Retinal pigment epithelial cell (primary cell): ENCODE data around the gene PPP1R14C.

Source experiments
- DNase-seq: peaks from one replicate; pipeline ENCODE4 v3.0.0-alpha.2; 2010; ENCODE audit warnings: low read depth
- H3K4me3 ChIP-seq: 2 replicates; pipeline ENCODE4 v1.5.1; 2011; ENCODE audit warnings: mild to moderate bottlenecking, low read length, control low read depth, moderate library complexity
- CTCF ChIP-seq: conservative IDR thresholded peaks from 2 replicates; pipeline ENCODE4 v1.5.1; 2011; ENCODE audit warnings: low read depth, low read length, control low read depth, inconsistent platforms

The PPP1R14C gene

GRCh38 chr6:150282806-150283205, 140.0 kb downstream of the PPP1R14C start:
- no peak for TF ChIP-seq CTCF
- no peak overlapping the region for H3K4me3 ChIP-seq
- DNase-seq = no peak

DNA sequence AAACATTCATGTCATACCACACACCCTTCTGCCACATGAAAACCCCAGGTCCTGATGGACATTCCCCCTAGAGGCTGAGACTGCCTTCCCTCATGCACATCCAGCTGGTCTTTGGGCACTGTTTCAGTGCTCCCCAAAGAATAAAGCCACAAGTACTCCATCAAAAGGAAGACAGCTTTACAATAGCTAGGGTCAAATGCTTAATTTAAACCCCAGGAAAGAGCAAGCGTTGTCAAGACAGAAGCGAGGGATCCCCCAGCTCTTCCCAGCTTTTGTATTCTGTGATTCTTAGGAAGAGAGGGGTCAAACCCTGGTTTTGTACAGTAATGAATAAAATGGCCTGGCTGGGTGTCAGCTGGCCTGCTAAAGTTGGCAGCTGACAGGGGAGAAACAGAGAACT, 143.6 kb downstream of the PPP1R14C start:
- DNase-seq = no peak
- no peak for TF ChIP-seq CTCF
- H3K4me3 ChIP-seq = no peak overlapping the region

GRCh38 chr6:150286912-150287311, 144.1 kb downstream of the PPP1R14C start:
- no peak for TF ChIP-seq CTCF
- no peak overlapping the region for H3K4me3 ChIP-seq
- no peak for DNase-seq

GRCh38 chr6:150288456-150288855, 145.6 kb downstream of the PPP1R14C start:
- TF ChIP-seq CTCF = no peak
- H3K4me3 ChIP-seq = no peak overlapping the region
- DNase-seq = no peak

- H3K4me3 ChIP-seq = no peak overlapping the region
- DNase-seq = no peak
- TF ChIP-seq CTCF = no peak
Measured at GRCh38 chr6:150289454-150290071, 146.7 kb downstream of the PPP1R14C start.

GRCh38 chr6:150290429-150290828, 147.6 kb downstream of the PPP1R14C start:
- peak overlapping the region; percentile 3 for H3K4me3 ChIP-seq
- no peak for TF ChIP-seq CTCF
- DNase-seq = peak; percentile 77

DNA sequence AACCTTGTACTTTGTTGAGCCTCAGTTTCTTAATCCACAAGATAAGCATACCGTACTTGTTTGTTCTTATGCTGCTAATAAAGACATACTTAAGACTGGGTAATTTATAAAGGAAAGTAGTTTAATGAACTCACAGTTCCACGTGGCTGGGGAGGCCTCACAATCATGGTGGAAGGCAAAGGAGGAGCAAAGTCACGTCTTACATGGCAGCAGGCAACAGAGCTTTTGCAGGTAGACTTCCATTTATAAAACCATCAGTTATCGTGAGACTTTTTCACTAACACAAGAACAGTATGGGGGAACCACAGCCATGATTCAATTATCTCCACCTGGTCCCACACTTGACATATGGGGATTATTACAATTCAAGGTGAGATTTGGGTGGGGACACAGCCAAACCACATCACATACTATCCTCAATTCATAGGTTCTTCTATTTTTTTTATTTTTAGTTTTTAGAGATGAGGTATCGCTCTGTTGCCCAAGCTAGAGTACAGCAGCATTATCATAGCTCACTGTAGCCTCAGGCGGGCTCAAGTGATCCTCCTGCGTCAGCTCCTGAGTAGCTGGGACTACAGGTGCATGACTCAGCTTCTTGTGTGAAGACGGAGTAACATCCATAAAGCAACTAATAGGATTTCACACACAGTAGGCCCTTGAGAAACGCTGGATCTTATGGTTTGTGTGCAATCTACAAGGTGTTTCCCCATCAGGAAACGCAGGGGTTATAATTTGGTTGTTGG, 149.3 kb downstream of the PPP1R14C start:
- DNase-seq = no peak
- TF ChIP-seq CTCF = no peak

More for the DNA sequence above, 149.3 kb downstream of the PPP1R14C start:
- no peak overlapping the region for H3K4me3 ChIP-seq
